K562 (cell line): Measurements from ENCODE around the gene RETREG1. TPM values are rescaled to one million over a fixed set of nuclear protein-coding genes. Genes with fewer than 3 reads are reported as not detected.

Source experiments
- BACH1 ChIP-seq: fragments of 200-800 bp; sonication (Bioruptor generic); IDR thresholded peaks from 2 replicates; pipeline ENCODE4 v1.6.1; 2016; ENCODE audit warnings: missing genetic modification characterization, missing compliant biosample characterization
- FOSL1 ChIP-seq: fragments of 200-800 bp; sonication (Bioruptor generic); conservative IDR thresholded peaks from 2 replicates; pipeline ENCODE4 v1.6.1; 2016; ENCODE audit warnings: missing genetic modification characterization, missing compliant biosample characterization
- MAFG ChIP-seq: fragments of 450-650 bp; conservative IDR thresholded peaks from 2 replicates; pipeline ENCODE4 v1.6.1; 2016; ENCODE audit warnings: missing genetic modification characterization, missing compliant biosample characterization
- MAFK ChIP-seq: IDR thresholded peaks from 2 replicates; pipeline ENCODE4 v1.6.1; 2011; ENCODE audit warnings: low read length, improper control_type of control experiment
- MYNN ChIP-seq, 2 experiments: sonication (generic); formaldehyde crosslinking in 1 of 2; IDR thresholded peaks; 2 replicates each; pipeline versions ENCODE4 v1.5.0 to v1.6.1; 2016 to 2020; ENCODE audit warnings: antibody characterized with exemption in 1 of 2, missing genetic modification reagents in 1 of 2
- NFE2 ChIP-seq: IDR thresholded peaks from 2 replicates; pipeline ENCODE4 v1.6.1; 2014; ENCODE audit warnings: antibody characterized with exemption, low read depth
- NR2C1 ChIP-seq, 2 experiments: fragments of 450-650 bp; IDR thresholded peaks; 2 replicates each; pipeline ENCODE4 v1.6.1; 2017; ENCODE audit warnings: mild to moderate bottlenecking in 2 of 2, antibody characterized with exemption in 1 of 2, inconsistent platforms in 1 of 2, missing compliant biosample characterization in 1 of 2, missing genetic modification characterization in 1 of 2
- NR2C2 ChIP-seq, 2 experiments: fragments of 200-800 bp in 1 of 2; sonication (Bioruptor generic) in 1 of 2; sonication (generic) in 1 of 2; formaldehyde crosslinking in 1 of 2; IDR thresholded peaks; 2 replicates each; pipeline versions ENCODE4 v1.6.1 to v1.8.0; 2016 to 2022; ENCODE audit warnings: mild to moderate bottlenecking in 1 of 2, missing compliant biosample characterization in 1 of 2, missing genetic modification characterization in 1 of 2, missing genetic modification reagents in 1 of 2
- POLR2A ChIP-seq: fragments of 450-650 bp; conservative IDR thresholded peaks from 2 replicates; pipeline ENCODE4 v1.6.1; 2016
- SRSF7 ChIP-seq: fragments of 200-400 bp; formaldehyde crosslinking; optimal IDR thresholded peaks from 2 replicates; pipeline ENCODE3; 2017; ENCODE audit warnings: mild to moderate bottlenecking, low read depth, low read length
- THRAP3 ChIP-seq: fragments of 450-650 bp; IDR thresholded peaks from 2 replicates; pipeline ENCODE4 v1.6.1; 2016; ENCODE audit warnings: mild to moderate bottlenecking, inconsistent platforms, borderline replicate concordance
- ZNF133 ChIP-seq: fragments of 250-450 bp; sonication (Bioruptor Pico); IDR thresholded peaks from 2 replicates; pipeline ENCODE4 v1.4.0; 2020; ENCODE audit warnings: mild to moderate bottlenecking
- ZNF274 ChIP-seq: IDR thresholded peaks from 2 replicates; pipeline ENCODE4 v1.6.1; 2011; ENCODE audit warnings: low read depth, mild to moderate bottlenecking, low read length, moderate library complexity, borderline replicate concordance
- polyA plus RNA-seq, 8 experiments: library from polyadenylated mRNA; depleted of rRNA in 4 of 8; stranded (reverse) in 5 of 8; unstranded in 3 of 8; fragments of >200 nt; fragmentation: Nextera tagmentation in 2 of 8; fragmentation: Illumina TruSeq in 1 of 8; extraction: Ambion mirVana in 2 of 8; extraction: Trizol in 1 of 8; gene quantifications; 2 replicates each; pipeline versions ENCODE4 v1.2.1 to v1.2.3, GENCODE V29; 2011 to 2014; ENCODE audit warnings: inconsistent platforms in 1 of 8, missing spikeins in 1 of 8
- total RNA-seq, 7 experiments: library from RNA; depleted of rRNA in 6 of 7; stranded (reverse); fragments of >200 nt in 6 of 7; fragmentation: Illumina TruSeq in 2 of 7; extraction: Trizol in 2 of 7; gene quantifications; 2 replicates each; pipeline versions ENCODE4 v1.2.1 to v1.2.3, GENCODE V29; 2011 to 2021; ENCODE audit warnings: low replicate concordance in 1 of 7
- TF ChIP-seq, protein P1 (sequence below): sonication (generic); formaldehyde crosslinking; IDR thresholded peaks from 2 replicates; pipeline ENCODE4 v1.8.1; 2023; ENCODE audit warnings: mild to moderate bottlenecking, missing genetic modification reagents, moderate library complexity
- TF ChIP-seq, protein P2 (sequence below), 2 experiments: fragments of 450-650 bp in 1 of 2; IDR thresholded peaks; 2 replicates each; pipeline ENCODE4 v1.6.1; 2011 to 2017; ENCODE audit warnings: low read depth in 2 of 2, antibody characterized with exemption in 1 of 2, borderline replicate concordance in 1 of 2, low read length in 1 of 2, mild to moderate bottlenecking in 1 of 2, mixed read lengths in 1 of 2; ENCODE audit not compliant: control insufficient read depth in 1 of 2

Gene RETREG1
- total and polyA plus RNA-seq, 9 of the 15 experiments (the other 6 are each of a cell fraction or from before 2014, with no cell fraction given), result 0.01 to 0.20 (median 0.08) TPM; not detected in 5

DNA sequence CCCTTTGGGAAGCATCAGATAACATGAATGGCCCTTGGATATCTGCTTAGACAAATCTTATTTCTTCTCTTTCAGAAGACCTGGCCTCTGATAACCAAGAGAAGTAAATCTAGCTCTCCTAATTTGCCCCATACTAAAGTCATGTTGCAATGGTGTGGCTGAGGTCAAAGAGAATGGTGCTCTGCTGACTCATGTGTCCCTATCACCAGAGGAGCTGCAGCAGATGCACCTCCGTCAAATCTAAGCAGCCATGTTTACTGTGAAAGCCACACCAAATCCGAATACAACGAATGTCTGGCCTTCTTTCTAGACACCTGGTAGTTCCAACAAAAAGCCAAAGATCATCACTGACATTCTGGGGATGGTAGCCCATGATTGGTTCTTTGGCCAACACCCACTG, 23.2 kb downstream of the RETREG1 start (continued):
- TF ChIP-seq FOSL1 (peak; percentile 57), MAFG (tag) (peak; percentile 51), POLR2A (no peak), THRAP3 (no peak), BACH1 (tag) (peak; percentile 33; the same call in 1 of the 2 replicates), ZNF274 (no peak), NFE2 (peak; percentile 75), ZNF133 (CRISPR knock-in tag) (no peak), MYNN (IDR thresholded peaks at IDR 0.05) (no peak), MYNN (CRISPR knock-in tag; IDR thresholded peaks at IDR 0.05) (no peak), NR2C2 (CRISPR knock-in tag; IDR thresholded peaks at IDR 0.05) (no peak), NR2C2 (tag; IDR thresholded peaks at IDR 0.05) (peak; percentile 55; the same call in 1 of the 2 replicates), NR2C1 (IDR thresholded peaks at IDR 0.05) (no peak), NR2C1 (tag; IDR thresholded peaks at IDR 0.05) (peak; percentile 46; the same call in 1 of the 2 replicates), MAFK (peak; percentile 45; the same call in 1 of the 2 replicates), SRSF7 (no peak)
- TF ChIP-seq, protein P1, sequence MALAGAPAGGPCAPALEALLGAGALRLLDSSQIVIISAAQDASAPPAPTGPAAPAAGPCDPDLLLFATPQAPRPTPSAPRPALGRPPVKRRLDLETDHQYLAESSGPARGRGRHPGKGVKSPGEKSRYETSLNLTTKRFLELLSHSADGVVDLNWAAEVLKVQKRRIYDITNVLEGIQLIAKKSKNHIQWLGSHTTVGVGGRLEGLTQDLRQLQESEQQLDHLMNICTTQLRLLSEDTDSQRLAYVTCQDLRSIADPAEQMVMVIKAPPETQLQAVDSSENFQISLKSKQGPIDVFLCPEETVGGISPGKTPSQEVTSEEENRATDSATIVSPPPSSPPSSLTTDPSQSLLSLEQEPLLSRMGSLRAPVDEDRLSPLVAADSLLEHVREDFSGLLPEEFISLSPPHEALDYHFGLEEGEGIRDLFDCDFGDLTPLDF (CRISPR knock-in tag), result no peak
- TF ChIP-seq, protein P2, sequence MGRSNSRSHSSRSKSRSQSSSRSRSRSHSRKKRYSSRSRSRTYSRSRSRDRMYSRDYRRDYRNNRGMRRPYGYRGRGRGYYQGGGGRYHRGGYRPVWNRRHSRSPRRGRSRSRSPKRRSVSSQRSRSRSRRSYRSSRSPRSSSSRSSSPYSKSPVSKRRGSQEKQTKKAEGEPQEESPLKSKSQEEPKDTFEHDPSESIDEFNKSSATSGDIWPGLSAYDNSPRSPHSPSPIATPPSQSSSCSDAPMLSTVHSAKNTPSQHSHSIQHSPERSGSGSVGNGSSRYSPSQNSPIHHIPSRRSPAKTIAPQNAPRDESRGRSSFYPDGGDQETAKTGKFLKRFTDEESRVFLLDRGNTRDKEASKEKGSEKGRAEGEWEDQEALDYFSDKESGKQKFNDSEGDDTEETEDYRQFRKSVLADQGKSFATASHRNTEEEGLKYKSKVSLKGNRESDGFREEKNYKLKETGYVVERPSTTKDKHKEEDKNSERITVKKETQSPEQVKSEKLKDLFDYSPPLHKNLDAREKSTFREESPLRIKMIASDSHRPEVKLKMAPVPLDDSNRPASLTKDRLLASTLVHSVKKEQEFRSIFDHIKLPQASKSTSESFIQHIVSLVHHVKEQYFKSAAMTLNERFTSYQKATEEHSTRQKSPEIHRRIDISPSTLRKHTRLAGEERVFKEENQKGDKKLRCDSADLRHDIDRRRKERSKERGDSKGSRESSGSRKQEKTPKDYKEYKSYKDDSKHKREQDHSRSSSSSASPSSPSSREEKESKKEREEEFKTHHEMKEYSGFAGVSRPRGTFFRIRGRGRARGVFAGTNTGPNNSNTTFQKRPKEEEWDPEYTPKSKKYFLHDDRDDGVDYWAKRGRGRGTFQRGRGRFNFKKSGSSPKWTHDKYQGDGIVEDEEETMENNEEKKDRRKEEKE (IDR thresholded peaks at IDR 0.05; ENCODE audit: borderline replicate concordance in 1 of 2, control insufficient read depth in 1 of 2, low read depth in 2 of 2, low read length in 1 of 2), result no peak
